ENCODE results near the gene ADAMTS14. TPM values are rescaled to one million over a fixed set of nuclear protein-coding genes. Genes with fewer than 3 reads are reported as not detected.

ADAMTS14 gene
- total RNA-seq, 2 experiments from 2014 or later, result 0.03 TPM; not detected in 1

- TF ChIP-seq, protein P1, sequence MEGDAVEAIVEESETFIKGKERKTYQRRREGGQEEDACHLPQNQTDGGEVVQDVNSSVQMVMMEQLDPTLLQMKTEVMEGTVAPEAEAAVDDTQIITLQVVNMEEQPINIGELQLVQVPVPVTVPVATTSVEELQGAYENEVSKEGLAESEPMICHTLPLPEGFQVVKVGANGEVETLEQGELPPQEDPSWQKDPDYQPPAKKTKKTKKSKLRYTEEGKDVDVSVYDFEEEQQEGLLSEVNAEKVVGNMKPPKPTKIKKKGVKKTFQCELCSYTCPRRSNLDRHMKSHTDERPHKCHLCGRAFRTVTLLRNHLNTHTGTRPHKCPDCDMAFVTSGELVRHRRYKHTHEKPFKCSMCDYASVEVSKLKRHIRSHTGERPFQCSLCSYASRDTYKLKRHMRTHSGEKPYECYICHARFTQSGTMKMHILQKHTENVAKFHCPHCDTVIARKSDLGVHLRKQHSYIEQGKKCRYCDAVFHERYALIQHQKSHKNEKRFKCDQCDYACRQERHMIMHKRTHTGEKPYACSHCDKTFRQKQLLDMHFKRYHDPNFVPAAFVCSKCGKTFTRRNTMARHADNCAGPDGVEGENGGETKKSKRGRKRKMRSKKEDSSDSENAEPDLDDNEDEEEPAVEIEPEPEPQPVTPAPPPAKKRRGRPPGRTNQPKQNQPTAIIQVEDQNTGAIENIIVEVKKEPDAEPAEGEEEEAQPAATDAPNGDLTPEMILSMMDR (conservative IDR thresholded peaks at IDR 0.05; ENCODE audit: low read length), result no peak
- no peak for TF ChIP-seq EZH2phosphoT487 (IDR thresholded peaks at IDR 0.05; ENCODE audit: borderline replicate concordance, low read depth, low read length)
- intact Hi-C loops (cut with micrococcal nuclease; ENCODE audit: unreplicated experiment), result no loop called here
- H3K9me3 ChIP-seq (ENCODE audit: low read length), result no peaks in the 10 kb centered on the region
- no peaks in the 10 kb centered on the region for H3K79me2 ChIP-seq (ENCODE audit: insufficient read depth, low read depth, low read length)
- no peaks in the 10 kb centered on the region for H3K36me3 ChIP-seq (ENCODE audit: insufficient read depth, low read length)
- no TSS peak for BruUV-seq (replicated peaks)
- H3K4me3 ChIP-seq (ENCODE audit: low read depth, low read length, poor library complexity, severe bottlenecking), result no peak overlapping the region
- no peak overlapping the region for H3K27ac ChIP-seq (ENCODE audit: low read depth, low read length, poor library complexity, severe bottlenecking)
- ChIA-PET POLR2A (interaction anchor here (1.1 kb wide), 1 partner anchor 24 kb away, joined by 3 read pairs; no protein-coding TSS in a partner anchor), CTCF (ENCODE audit: unreplicated experiment) (no interaction called here)
- H4K20me1 ChIP-seq (ENCODE audit: insufficient read depth, low read length), result no peaks in the 10 kb centered on the region
- H2AFZ ChIP-seq (ENCODE audit: low read length), result no peak overlapping the region
- no peaks in the 10 kb centered on the region for H3K4me1 ChIP-seq (ENCODE audit: insufficient read depth, low read length, poor library complexity, severe bottlenecking)
- no peaks in the 10 kb centered on the region for H3K9me2 ChIP-seq (ENCODE audit: insufficient read depth, low read length)
- DNase-seq (ENCODE audit: low spot score), result no peak
- H3K4me2 ChIP-seq (ENCODE audit: low read length), result no peak overlapping the region
Observed at GRCh38 chr10:70657041-70657440, 15.3 kb upstream of the ADAMTS14 start.

- TF ChIP-seq, protein P1 (conservative IDR thresholded peaks at IDR 0.05; ENCODE audit: low read length), result no peak
- no peaks in the 10 kb centered on the region for H3K4me1 ChIP-seq (ENCODE audit: insufficient read depth, low read length, poor library complexity, severe bottlenecking)
- no peaks in the 10 kb centered on the region for H4K20me1 ChIP-seq (ENCODE audit: insufficient read depth, low read length)
- ChIA-PET CTCF (ENCODE audit: unreplicated experiment) (no interaction called here), POLR2A (interaction anchor here (0.6 to 0.8 kb wide), 3 partner anchors 11 to 99 kb away, joined by 3 to 4 read pairs (median 3); no protein-coding TSS in a partner anchor)
- intact Hi-C loops (cut with micrococcal nuclease; ENCODE audit: unreplicated experiment), result no loop called here
- BruUV-seq (replicated peaks), result no TSS peak
- H3K9me2 ChIP-seq (ENCODE audit: insufficient read depth, low read length), result no peaks in the 10 kb centered on the region
- H3K79me2 ChIP-seq (ENCODE audit: insufficient read depth, low read depth, low read length), result no peaks in the 10 kb centered on the region
- no peak overlapping the region for H3K4me2 ChIP-seq (ENCODE audit: low read length)
- no peaks in the 10 kb centered on the region for H3K36me3 ChIP-seq (ENCODE audit: insufficient read depth, low read length)
- DNase-seq (ENCODE audit: low spot score), result no peak
- no peak overlapping the region for H2AFZ ChIP-seq (ENCODE audit: low read length)
- H3K9me3 ChIP-seq (ENCODE audit: low read length), result no peaks in the 10 kb centered on the region
- H3K27ac ChIP-seq (ENCODE audit: low read depth, low read length, poor library complexity, severe bottlenecking), result no peak overlapping the region
- H3K4me3 ChIP-seq (ENCODE audit: low read depth, low read length, poor library complexity, severe bottlenecking), result no peak overlapping the region
Observed at GRCh38 chr10:70658582-70659136, 13.6 kb upstream of the ADAMTS14 start.

DNA sequence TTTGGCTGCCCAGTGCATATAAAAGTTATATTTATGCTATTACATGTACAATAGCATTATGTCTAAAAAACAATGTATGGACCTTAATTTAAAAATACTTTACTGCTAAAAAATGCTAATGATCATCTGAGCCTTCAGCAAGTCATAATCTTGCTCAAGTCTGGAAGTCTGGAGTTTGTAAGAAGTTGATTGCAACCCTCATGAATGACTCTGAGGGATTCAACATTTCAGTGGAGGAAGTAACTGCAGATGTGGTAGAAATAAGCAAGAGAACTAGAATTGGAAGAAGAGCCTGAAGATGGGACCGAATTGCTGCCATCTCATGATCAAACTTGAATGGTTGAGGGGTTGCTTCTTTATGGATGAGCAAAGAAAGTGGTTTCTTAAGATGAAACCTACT lies 13.0 kb upstream of the ADAMTS14 start:
- no peaks in the 10 kb centered on the region for H4K20me1 ChIP-seq (ENCODE audit: insufficient read depth, low read length)
- H3K4me3 ChIP-seq (ENCODE audit: low read depth, low read length, poor library complexity, severe bottlenecking), result no peak overlapping the region
- no peak for DNase-seq (ENCODE audit: low spot score)
- H2AFZ ChIP-seq (ENCODE audit: low read length), result no peak overlapping the region
- H3K79me2 ChIP-seq (ENCODE audit: insufficient read depth, low read depth, low read length), result no peaks in the 10 kb centered on the region
- ChIA-PET CTCF (ENCODE audit: unreplicated experiment) (no interaction called here), POLR2A (no interaction called here)
- no peaks in the 10 kb centered on the region for H3K36me3 ChIP-seq (ENCODE audit: insufficient read depth, low read length)
- TF ChIP-seq EZH2phosphoT487 (IDR thresholded peaks at IDR 0.05; ENCODE audit: borderline replicate concordance, low read depth, low read length), result no peak
- intact Hi-C loops (cut with micrococcal nuclease; ENCODE audit: unreplicated experiment), result no loop called here
- no TSS peak for BruUV-seq (replicated peaks)
- H3K9me3 ChIP-seq (ENCODE audit: low read length), result no peaks in the 10 kb centered on the region
- H3K4me1 ChIP-seq (ENCODE audit: insufficient read depth, low read length, poor library complexity, severe bottlenecking), result peaks cover under 1% of the 10 kb centered on the region
- no peak overlapping the region for H3K27ac ChIP-seq (ENCODE audit: low read depth, low read length, poor library complexity, severe bottlenecking)
- H3K4me2 ChIP-seq (ENCODE audit: low read length), result no peak overlapping the region
- no peaks in the 10 kb centered on the region for H3K9me2 ChIP-seq (ENCODE audit: insufficient read depth, low read length)

Measured in OCI-LY7 (cell line).